Heart right ventricle (tissue), 16 donors: ENCODE measurements around the gene STRA6. TPM values are rescaled to one million over a fixed set of nuclear protein-coding genes. Genes with fewer than 3 reads are reported as not detected.

ENCODE experiments used
- ATAC-seq, 8 donors: fragments of 200-7000 bp; cut with Tn5 transposase; one replicate each; pipeline ENCODE4 v1.9.1; 2020; ENCODE audit warnings: mild to moderate bottlenecking in 8 of 8, moderate library complexity in 8 of 8, moderate number of reproducible peaks in 1 of 8
- DNase-seq, 2 donors: peaks; one replicate each; pipeline ENCODE4 v3.0.0-alpha.2; 2020
- H3K27ac ChIP-seq, 10 donors: fragments of 200-600 bp; sonication (generic) in 2 of 10; one replicate each; pipeline versions ENCODE4 v1.5.0 to v1.8.0; 2020 to 2022; ENCODE audit warnings: mild to moderate bottlenecking in 3 of 10
- H3K27me3 ChIP-seq, 7 donors: fragments of 200-600 bp; one replicate each; pipeline ENCODE4 v1.8.0; 2021 to 2022; ENCODE audit warnings: mild to moderate bottlenecking in 2 of 7
- H3K36me3 ChIP-seq, 9 donors: fragments of 200-600 bp; sonication (generic) in 1 of 9; one replicate each; pipeline versions ENCODE4 v1.5.0 to v1.8.0; 2020 to 2022; ENCODE audit warnings: mild to moderate bottlenecking in 2 of 9
- H3K4me1 ChIP-seq, 9 donors: fragments of 200-600 bp; sonication (generic) in 1 of 9; one replicate each; pipeline versions ENCODE4 v1.5.0 to v1.8.0; 2020 to 2022; ENCODE audit warnings: mild to moderate bottlenecking in 4 of 9
- H3K4me3 ChIP-seq, 10 donors: fragments of 200-600 bp; sonication (generic) in 2 of 10; one replicate each; pipeline versions ENCODE4 v1.5.0 to v1.8.0; 2020 to 2022; ENCODE audit warnings: mild to moderate bottlenecking in 7 of 10, moderate library complexity in 2 of 10
- H3K9me3 ChIP-seq, 11 donors: fragments of 200-600 bp in 10 of 11; sonication (generic) in 2 of 11; one replicate each; pipeline versions ENCODE4 v1.5.0 to v1.8.0; 2013 to 2022; ENCODE audit warnings: mild to moderate bottlenecking in 2 of 11, control low read depth in 1 of 11, moderate library complexity in 1 of 11
- CTCF ChIP-seq, 9 donors: fragments of 200-600 bp; sonication (generic) in 2 of 9; IDR thresholded peaks; one replicate each; pipeline versions ENCODE4 v1.5.0 to v1.8.0; 2021 to 2022; ENCODE audit warnings: antibody characterized with exemption in 9 of 9, mild to moderate bottlenecking in 5 of 9, moderate library complexity in 1 of 9
- WGBS, 2 donors: extraction: QIAGEN DNeasy Blood & Tissue Kit; methylation state at CpG; one replicate each; pipeline ENCODE4 v1.1.7; 2013; ENCODE audit warnings: inconsistent platforms in 1 of 2; 5-methylcytosine and 5-hydroxymethylcytosine counted together
- intact Hi-C, 10 donors: fragments of 100-400 bp; cut with DNase I; formaldehyde crosslinking; loops; one replicate each; pipeline versions ENCODE4 v1.11.1 to v1.14.2; 2022
- long read RNA-seq, 3 donors: library from polyadenylated mRNA; unstranded; transcript quantifications; one replicate each; pipeline ENCODE4 v2.0.0, GENCODE V29; 2020 to 2021
- polyA plus RNA-seq, 2 donors: library from polyadenylated mRNA; stranded (reverse); fragments of 200-250 nt; gene quantifications; one replicate each; pipeline ENCODE4 v1.2.3, GENCODE V29; 2013
- total RNA-seq, 10 donors: library from RNA; stranded (reverse); fragmentation: NEBNext Ultra II Directional in 3 of 10; extraction: Animal tissue kit (Norgen Biotek cat#: 25700) in 3 of 10; gene quantifications; one replicate each; pipeline versions ENCODE4 v1.2.1 to v1.2.4, GENCODE V29; 2021 to 2023
- donor health status: Arrhythmogenic right ventricular cardiomyopathy.
- donor health status: ischemic (EF 13 %, LVEDD 7.1; RV severe dilation, severe dysfunction).
- donor health status: healthy with polysubstance abuse.
- donor health status: DM: no; HTN: yes; CAD: no.
- donor health status: DM: no; HTN: no; CAD: no.
- donor health status: ischemic (EF 25% LVEDD 6.9; RV normal size, moderate dysfunction).
- donor health status: ischemic (EF 25% LVEDD 5.7; RV mildly dilated, moderate dysfunction).
- donor health status: healthy.
- donor health status: DM: yes; HTN: yes; CAD: no.
- donor health status: Ischemic cardiomyopathy.
- donor health status: ischemic (EF 35%, LVEDD 5.7; RV mildly dilated, moderate dysfunction).
- donor health status: nonischemic (EF 11% LVEDD 7.7; RV severe dilation, severe dysfunction).
- donor health status: DM: yes; HTN: yes; CAD: no.
- donor health status: PGD.
- donor health status: ischemic (EF 29% LVEDD 5.4; RV normal size, mild dysfunction).
- donor health status: nonischemic (EF 23%, LVEDD 6.1; RV moderate dilation, normal function).

Gene STRA6
- total RNA-seq: under 1 TPM in 2 of 10 donors, not detected in 8; 0.13 to 0.21 TPM
- under 1 TPM; 0.03 to 0.15 TPM for polyA plus RNA-seq
- long read RNA-seq, donor 1: 0 reads
- long read RNA-seq, donor 2: 0 reads
- long read RNA-seq, donor 3: 0 reads

GRCh38 chr15:74202452-74203401, at the start of gene STRA6:
TSS of gene STRA6 (minus strand) at chr15:74202787. CDS start at chr15:74202267, 520 bp downstream.
- peaks cover 2 to 52% (median 27%) of the 10 kb centered on the region in 9 donors for H3K4me1 ChIP-seq
- no peak for DNase-seq
- no peak within 1 kb of the TSS for H3K27ac ChIP-seq
- ATAC-seq: no peak
- H3K4me3 ChIP-seq: no peak within 1 kb of the TSS
- H3K9me3 ChIP-seq: no peaks in the 10 kb centered on the region
- TF ChIP-seq CTCF (IDR thresholded peaks at IDR 0.05): no peak
- no peaks in the 10 kb centered on the region for H3K27me3 ChIP-seq
- WGBS, 2 donors: 78 to 83% methylated on average over 26 of the region's 26 CpGs
- intact Hi-C loops: no loop called here
- H3K36me3 ChIP-seq: no peaks in the 10 kb centered on the region

- intact Hi-C loops: loop anchor here in 1 of 10 donors (5.0 kb wide), 1 partner anchor 50 kb away; no protein-coding TSS in a partner anchor
- H3K36me3 ChIP-seq: no peaks in the 10 kb centered on the region
- peak in 3 of 8 donors; percentile 20 to 62 (median 37) for ATAC-seq
- H3K4me1 ChIP-seq: peaks cover 0 to 34% (median 22%) of the 10 kb centered on the region in 9 donors
- DNase-seq: peak in 1 of 2 donors; percentile 52
- peaks cover 0 to 5% (median 0%) of the 10 kb centered on the region in 7 donors for H3K27me3 ChIP-seq
- no peak overlapping the region for H3K4me3 ChIP-seq
- peak overlapping the region in 1 of 10 donors; percentile 6 for H3K27ac ChIP-seq
- 43 to 49% methylated on average over 6 of the region's 6 CpGs for WGBS, 2 donors
- TF ChIP-seq CTCF (IDR thresholded peaks at IDR 0.05): no peak
- H3K9me3 ChIP-seq: no peaks in the 10 kb centered on the region
Observed at GRCh38 chr15:74252291-74252690, 49.7 kb upstream of the STRA6 start.

- ATAC-seq: peak; percentile 89 to 99 (median 95)
- WGBS, 2 donors: 42 to 53% methylated on average over 5 of the region's 5 CpGs
- DNase-seq: peak; percentile 84 to 85
- intact Hi-C loops: loop anchor here in 1 of 10 donors (5.0 kb wide), 1 partner anchor 51 kb away; no protein-coding TSS in a partner anchor
- H3K27me3 ChIP-seq: peaks cover 0 to 6% (median 4%) of the 10 kb centered on the region in 7 donors
- no peak overlapping the region for H3K4me3 ChIP-seq
- TF ChIP-seq CTCF (IDR thresholded peaks at IDR 0.05): no peak
- peaks cover 0 to 34% (median 22%) of the 10 kb centered on the region in 9 donors for H3K4me1 ChIP-seq
- H3K36me3 ChIP-seq: no peaks in the 10 kb centered on the region
- no peaks in the 10 kb centered on the region for H3K9me3 ChIP-seq
- peak overlapping the region in 7 of 10 donors; percentile 20 to 62 (median 49) for H3K27ac ChIP-seq
Observed at GRCh38 chr15:74251131-74251811, 48.7 kb upstream of the STRA6 start.

GRCh38 chr15:74250266-74250665, 47.7 kb upstream of the STRA6 start:
- Histone ChIP-seq H3K9me3 (no peaks in the 10 kb centered on the region), H3K27me3 (peaks cover 0 to 14% (median 11%) of the 10 kb centered on the region in 7 donors), H3K27ac (peak overlapping the region in 1 of 10 donors; percentile 36), H3K36me3 (no peaks in the 10 kb centered on the region), H3K4me1 (peaks cover 0 to 42% (median 27%) of the 10 kb centered on the region in 9 donors), H3K4me3 (no peak overlapping the region)
- TF ChIP-seq CTCF (IDR thresholded peaks at IDR 0.05): no peak
- intact Hi-C loops: loop anchor here in 1 of 10 donors (5.0 kb wide), 1 partner anchor 52 kb away; no protein-coding TSS in a partner anchor
- no peak for ATAC-seq
- no peak for DNase-seq
- 85% methylated on average over 6 of the region's 6 CpGs for WGBS, 2 donors
